Gastroesophageal sphincter (tissue), 4 donors: ENCODE results near the gene EPS8L1. TPM values are rescaled to one million over a fixed set of nuclear protein-coding genes. Genes with fewer than 3 reads are reported as not detected.
"Not testable (repeated sequence)": the region's sequence is repeated elsewhere in the genome, so short reads cannot be mapped to it uniquely, and the experiment has no call there.

Experiments used
- ATAC-seq: fragments of 150-250 bp; one replicate; pipeline ENCODE4 v1.9.1; 2016; ENCODE audit warnings: mild to moderate bottlenecking, moderate library complexity
- H3K27ac ChIP-seq, 4 donors: fragments of 200-600 bp; sonication (generic) in 3 of 4; 1 replicate in 3 of 4; 2 replicates in 1 of 4; pipeline ENCODE4 v1.5.1; 2016 to 2019
- H3K27me3 ChIP-seq: fragments of 200-600 bp; sonication (generic); one replicate; pipeline ENCODE4 v1.5.1; 2019
- H3K36me3 ChIP-seq, 2 donors: fragments of 200-600 bp; sonication (generic); one replicate each; pipeline ENCODE4 v1.5.1; 2019; ENCODE audit warnings: control low read depth in 1 of 2
- H3K4me1 ChIP-seq, 3 donors: fragments of 200-600 bp; sonication (generic); 1 replicate in 2 of 3; 2 replicates in 1 of 3; pipeline ENCODE4 v1.5.1; 2016 to 2019; ENCODE audit warnings: control low read depth in 2 of 3
- H3K4me3 ChIP-seq, 2 donors: fragments of 200-600 bp; sonication (generic); one replicate each; pipeline ENCODE4 v1.5.1; 2019; ENCODE audit warnings: mild to moderate bottlenecking in 1 of 2, moderate library complexity in 1 of 2
- H3K9me3 ChIP-seq, 3 donors: fragments of 200-600 bp; sonication (generic); one replicate each; pipeline ENCODE4 v1.5.1; 2017 to 2019; ENCODE audit warnings: control low read depth in 2 of 3
- CTCF ChIP-seq, 4 experiments: fragments of 200-600 bp in 2 of 4; fragments of 450-650 bp in 2 of 4; sonication (generic) in 1 of 4; IDR thresholded peaks; one replicate each; pipeline ENCODE4 v1.5.1; 2017 to 2019; ENCODE audit warnings: antibody characterized with exemption in 4 of 4, mild to moderate bottlenecking in 2 of 4, moderate library complexity in 2 of 4
- EP300 ChIP-seq: sonication (generic); formaldehyde crosslinking; IDR thresholded peaks from one replicate; pipeline ENCODE4 v1.6.1; 2017; ENCODE audit warnings: antibody characterized with exemption, mild to moderate bottlenecking
- POLR2A ChIP-seq, 2 donors: fragments of 450-650 bp; IDR thresholded peaks; one replicate each; pipeline ENCODE4 v1.6.1; 2017; ENCODE audit warnings: antibody characterized with exemption in 2 of 2, mild to moderate bottlenecking in 2 of 2, moderate library complexity in 1 of 2
- POLR2AphosphoS5 ChIP-seq: sonication (generic); formaldehyde crosslinking; IDR thresholded peaks from one replicate; pipeline ENCODE4 v1.6.1; 2017; ENCODE audit warnings: antibody characterized with exemption
- WGBS, 2 donors: methylation state at CpG; one replicate each; pipeline ENCODE4 v1.1.5; 2018; ENCODE audit warnings: low coverage in 1 of 2; 5-methylcytosine and 5-hydroxymethylcytosine counted together
- total RNA-seq, 4 donors: library from RNA; depleted of rRNA; stranded (reverse); fragments of >200 nt; gene quantifications; one replicate each; pipeline ENCODE4 v1.1.0, GENCODE V29; 2016

Gene EPS8L1
- 10 to 100 TPM in 1 of 4 donors, 1 to 10 TPM in 3; 2.2 to 10.5 (median 2.5) TPM for total RNA-seq

GRCh38 chr19:55075371-55075998 is at the start of gene EPS8L1:
Gene EPS8L1, plus strand, starts transcription at chr19:55075869. Its CDS starts 576 bp downstream, at chr19:55076445.
- 49 to 50% methylated on average over 4 to 6 of the region's 18 CpGs for WGBS, 2 donors
- ATAC-seq: no peak
- peaks cover 0 to 15% (median 0%) of the 10 kb centered on the region in 3 donors for H3K9me3 ChIP-seq
- no peak within 1 kb of the TSS for H3K4me3 ChIP-seq
- peaks cover 93% of the 10 kb centered on the region for H3K27me3 ChIP-seq
- peaks cover 0 to 8% (median 0%) of the 10 kb centered on the region in 3 donors for H3K4me1 ChIP-seq
- TF ChIP-seq CTCF (IDR thresholded peaks at IDR 0.05) (no peak), POLR2A (IDR thresholded peaks at IDR 0.05) (no peak), EP300 (no peak), POLR2AphosphoS5 (no peak)
- no peak within 1 kb of the TSS for H3K27ac ChIP-seq
- H3K36me3 ChIP-seq: no peaks in the 10 kb centered on the region

GRCh38 chr19:55027140-55027471 is 48.6 kb upstream of the EPS8L1 start:
- ATAC-seq, H3K27ac ChIP-seq, H3K4me1 ChIP-seq, H3K9me3 ChIP-seq, H3K4me3 ChIP-seq, H3K36me3 ChIP-seq, H3K27me3 ChIP-seq: not testable (repeated sequence)
- no CpG with 5 or more reads among the region's 12 CpGs for WGBS, 2 donors

GRCh38 chr19:55027472-55028337 is 48.0 kb upstream of the EPS8L1 start:
- Histone ChIP-seq H3K9me3 (no peaks in the 10 kb centered on the region), H3K4me3 (no peak overlapping the region), H3K27me3 (no peaks in the 10 kb centered on the region), H3K27ac (no peak overlapping the region), H3K36me3 (no peaks in the 10 kb centered on the region), H3K4me1 (no peaks in the 10 kb centered on the region)
- 71 to 84% methylated on average over 3 to 7 of the region's 21 CpGs for WGBS, 2 donors
- TF ChIP-seq POLR2AphosphoS5 (no peak), EP300 (no peak), POLR2A (IDR thresholded peaks at IDR 0.05) (no peak), CTCF (IDR thresholded peaks at IDR 0.05) (no peak)
- ATAC-seq: no peak

GRCh38 chr19:55028757-55029156 is 46.9 kb upstream of the EPS8L1 start:
- Histone ChIP-seq H3K36me3 (no peaks in the 10 kb centered on the region), H3K9me3 (no peaks in the 10 kb centered on the region), H3K4me3 (no peak overlapping the region), H3K4me1 (no peaks in the 10 kb centered on the region), H3K27ac (no peak overlapping the region), H3K27me3 (no peaks in the 10 kb centered on the region)
- ATAC-seq: no peak
- 59 to 90% methylated on average over 3 to 7 of the region's 7 CpGs for whole genome bisulfite sequencing, 2 donors
- no peak for TF ChIP-seq POLR2AphosphoS5
- no peak for TF ChIP-seq POLR2A (IDR thresholded peaks at IDR 0.05)
- no peak for TF ChIP-seq EP300
- no peak for TF ChIP-seq CTCF (IDR thresholded peaks at IDR 0.05)

- Histone ChIP-seq H3K27ac (no peak overlapping the region), H3K27me3 (no peaks in the 10 kb centered on the region), H3K4me1 (no peaks in the 10 kb centered on the region), H3K4me3 (no peak overlapping the region), H3K9me3 (no peaks in the 10 kb centered on the region), H3K36me3 (no peaks in the 10 kb centered on the region)
- 84 to 88% methylated on average over 7 of the region's 7 CpGs for WGBS, 2 donors
- no peak for ATAC-seq
- no peak for TF ChIP-seq POLR2AphosphoS5
- no peak for TF ChIP-seq CTCF (IDR thresholded peaks at IDR 0.05)
- TF ChIP-seq POLR2A (IDR thresholded peaks at IDR 0.05): no peak
- no peak for TF ChIP-seq EP300
Observed at GRCh38 chr19:55031178-55031577, 44.5 kb upstream of the EPS8L1 start.
